Neural progenitor cell (in vitro differentiated cells): ENCODE measurements around the gene PLPP6. TPM values are rescaled to one million over a fixed set of nuclear protein-coding genes. Genes with fewer than 3 reads are reported as not detected.

Experiments
- DNase-seq: peaks from one replicate; pipeline ENCODE4 v3.0.0-alpha.2; 2016; ENCODE audit warnings: low spot score
- H2AFZ ChIP-seq: fragments of 200-600 bp; sonication (generic); replicated peaks from 2 replicates; pipeline ENCODE4 v1.6.1; 2016; ENCODE audit warnings: antibody characterized with exemption
- H3F3A ChIP-seq: fragments of 200-600 bp; sonication (generic); 2 replicates; pipeline ENCODE4 v1.6.1; 2016; ENCODE audit warnings: antibody characterized with exemption, low read depth
- H3K27ac ChIP-seq: fragments of 200-600 bp; sonication (generic); 2 replicates; pipeline ENCODE4 v1.5.1; 2016; ENCODE audit warnings: mild to moderate bottlenecking
- H3K27me3 ChIP-seq: fragments of 200-600 bp; sonication (generic); 2 replicates; pipeline ENCODE4 v1.6.1; 2016; ENCODE audit warnings: mild to moderate bottlenecking, moderate library complexity
- H3K36me3 ChIP-seq: fragments of 200-600 bp; sonication (generic); 2 replicates; pipeline ENCODE4 v1.5.1; 2016
- H3K4me1 ChIP-seq: fragments of 200-600 bp; sonication (generic); 2 replicates; pipeline ENCODE4 v1.6.1; 2016; ENCODE audit warnings: mixed run types
- H3K4me2 ChIP-seq: fragments of 200-600 bp; sonication (generic); 2 replicates; pipeline ENCODE4 v1.6.1; 2016
- H3K4me3 ChIP-seq: fragments of 200-600 bp; sonication (generic); 2 replicates; pipeline ENCODE4 v1.5.1; 2016
- H3K79me2 ChIP-seq: fragments of 200-600 bp; sonication (generic); 2 replicates; pipeline ENCODE4 v1.6.1; 2016; ENCODE audit warnings: low read depth
- H3K9ac ChIP-seq: fragments of 200-600 bp; sonication (generic); 2 replicates; pipeline ENCODE4 v1.6.1; 2016
- H3K9me3 ChIP-seq: fragments of 200-600 bp; sonication (generic); 2 replicates; pipeline ENCODE4 v1.5.1; 2016; ENCODE audit warnings: low read depth
- H4K20me1 ChIP-seq: fragments of 200-600 bp; sonication (generic); 2 replicates; pipeline ENCODE4 v1.6.1; 2016; ENCODE audit warnings: low read depth
- H3K27ac Mint-ChIP-seq: 3 replicates; pipeline ENCODE4 v1.8.0; 2021; ENCODE audit warnings: mixed read lengths
- H3K27me3 Mint-ChIP-seq: 2 replicates; pipeline ENCODE4 v1.8.0; 2022; ENCODE audit warnings: low read depth, mild to moderate bottlenecking, inconsistent platforms, moderate library complexity, mixed read lengths; ENCODE audit not compliant: insufficient read depth
- H3K36me3 Mint-ChIP-seq: 3 replicates; pipeline ENCODE4 v1.8.0; 2021; ENCODE audit warnings: mixed read lengths
- H3K4me1 Mint-ChIP-seq: 3 replicates; pipeline ENCODE4 v1.8.0; 2021; ENCODE audit warnings: mixed read lengths
- H3K4me3 Mint-ChIP-seq: 3 replicates; pipeline ENCODE4 v1.8.0; 2021; ENCODE audit warnings: mild to moderate bottlenecking, moderate library complexity, mixed read lengths
- H3K9me3 Mint-ChIP-seq: 3 replicates; pipeline ENCODE4 v1.8.0; 2020; ENCODE audit warnings: mixed read lengths
- EZH2 ChIP-seq: fragments of 200-600 bp; sonication (generic); IDR thresholded peaks from 2 replicates; pipeline ENCODE4 v1.6.1; 2017; ENCODE audit warnings: antibody characterized with exemption, mild to moderate bottlenecking, moderate library complexity
- EZH2phosphoT487 ChIP-seq: fragments of 200-600 bp; sonication (generic); IDR thresholded peaks from 2 replicates; pipeline ENCODE4 v1.6.1; 2017; ENCODE audit warnings: antibody characterized with exemption
- total RNA-seq: library from RNA; depleted of rRNA; stranded (reverse); fragments of >200 nt; gene quantifications from 2 replicates; pipeline ENCODE4 v1.2.3, GENCODE V29; 2015; ENCODE audit warnings: low replicate concordance
- TF ChIP-seq, protein P1 (sequence below): fragments of 200-600 bp; sonication (generic); IDR thresholded peaks from 2 replicates; pipeline ENCODE4 v1.5.1; 2017; ENCODE audit warnings: antibody characterized with exemption, mild to moderate bottlenecking

Gene PLPP6
- total RNA-seq, 1 donor from 2014 or later, result 11.1 TPM

DNA sequence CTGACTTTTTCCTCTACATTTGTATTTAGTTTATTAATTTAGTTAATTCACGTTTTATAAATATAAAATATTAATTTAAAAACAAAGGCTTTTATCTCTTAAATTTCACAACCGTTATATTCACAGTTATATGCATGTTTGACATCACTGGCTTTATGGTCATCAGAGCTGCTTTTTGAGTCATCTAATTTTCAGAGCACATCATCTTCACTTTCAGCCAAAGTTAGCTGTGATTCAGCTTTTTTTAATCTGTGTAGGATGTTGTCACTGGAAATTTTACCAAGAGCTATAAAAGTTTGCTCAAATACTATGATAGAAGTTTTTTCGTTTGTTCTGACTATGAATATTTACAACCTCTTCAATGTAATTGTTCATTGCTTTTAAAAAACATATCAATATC lies 29.7 kb downstream of the PLPP6 start:
- no peak overlapping the region for H3K4me3 ChIP-seq
- peaks cover 3% of the 10 kb centered on the region for H3F3A ChIP-seq
- peaks cover 30% of the 10 kb centered on the region for H3K79me2 ChIP-seq
- H3K9ac ChIP-seq, result no peak overlapping the region
- no peak for DNase-seq
- H3K4me1 ChIP-seq, result no peaks in the 10 kb centered on the region
- TF ChIP-seq EZH2 (no peak), EZH2phosphoT487 (no peak)
- TF ChIP-seq, protein P1, sequence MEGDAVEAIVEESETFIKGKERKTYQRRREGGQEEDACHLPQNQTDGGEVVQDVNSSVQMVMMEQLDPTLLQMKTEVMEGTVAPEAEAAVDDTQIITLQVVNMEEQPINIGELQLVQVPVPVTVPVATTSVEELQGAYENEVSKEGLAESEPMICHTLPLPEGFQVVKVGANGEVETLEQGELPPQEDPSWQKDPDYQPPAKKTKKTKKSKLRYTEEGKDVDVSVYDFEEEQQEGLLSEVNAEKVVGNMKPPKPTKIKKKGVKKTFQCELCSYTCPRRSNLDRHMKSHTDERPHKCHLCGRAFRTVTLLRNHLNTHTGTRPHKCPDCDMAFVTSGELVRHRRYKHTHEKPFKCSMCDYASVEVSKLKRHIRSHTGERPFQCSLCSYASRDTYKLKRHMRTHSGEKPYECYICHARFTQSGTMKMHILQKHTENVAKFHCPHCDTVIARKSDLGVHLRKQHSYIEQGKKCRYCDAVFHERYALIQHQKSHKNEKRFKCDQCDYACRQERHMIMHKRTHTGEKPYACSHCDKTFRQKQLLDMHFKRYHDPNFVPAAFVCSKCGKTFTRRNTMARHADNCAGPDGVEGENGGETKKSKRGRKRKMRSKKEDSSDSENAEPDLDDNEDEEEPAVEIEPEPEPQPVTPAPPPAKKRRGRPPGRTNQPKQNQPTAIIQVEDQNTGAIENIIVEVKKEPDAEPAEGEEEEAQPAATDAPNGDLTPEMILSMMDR, result no peak
- Mint-ChIP-seq H3K27ac (no peak overlapping the region), H3K4me3 (no peak overlapping the region), H3K36me3 (peaks cover 12% of the 10 kb centered on the region), H3K9me3 (no peaks in the 10 kb centered on the region), H3K27me3 (no peaks in the 10 kb centered on the region), H3K4me1 (no peaks in the 10 kb centered on the region)
- H2AFZ ChIP-seq, result no peak overlapping the region
- H3K9me3 ChIP-seq, result no peaks in the 10 kb centered on the region
- no peaks in the 10 kb centered on the region for H3K27me3 ChIP-seq
- no peak overlapping the region for H3K4me2 ChIP-seq
- H3K27ac ChIP-seq, result no peak overlapping the region
- H4K20me1 ChIP-seq, result peaks cover 3% of the 10 kb centered on the region
- H3K36me3 ChIP-seq, result peaks cover 6% of the 10 kb centered on the region

DNA sequence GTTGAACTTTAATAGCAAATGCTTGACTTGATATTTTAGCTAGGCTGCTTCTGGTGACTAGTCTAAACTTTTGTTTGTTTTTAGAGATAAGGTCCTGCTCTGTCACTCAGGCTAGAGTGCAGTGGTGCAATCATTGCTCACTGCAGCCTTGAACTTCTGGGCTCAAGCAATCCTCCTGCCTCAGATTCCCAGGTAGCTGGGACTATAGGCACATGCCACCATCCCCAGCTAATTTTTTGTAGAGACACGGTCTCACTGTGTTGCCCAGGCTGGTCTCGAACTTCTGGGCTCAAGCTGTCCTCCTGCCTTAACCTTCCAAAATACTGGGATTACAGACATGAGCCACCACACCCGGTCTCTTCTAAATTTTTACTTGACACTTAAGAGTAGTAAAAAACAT lies 38.0 kb downstream of the PLPP6 start:
- Histone ChIP-seq H3K4me1 (peaks cover 7% of the 10 kb centered on the region), H3K4me3 (no peak overlapping the region), H3K27me3 (no peaks in the 10 kb centered on the region), H3K79me2 (peaks cover 4% of the 10 kb centered on the region), H3K9ac (no peak overlapping the region), H3K9me3 (no peaks in the 10 kb centered on the region), H2AFZ (no peak overlapping the region), H3K27ac (no peak overlapping the region), H4K20me1 (peaks cover 3% of the 10 kb centered on the region), H3F3A (no peaks in the 10 kb centered on the region), H3K4me2 (no peak overlapping the region), H3K36me3 (peaks cover 18% of the 10 kb centered on the region)
- Mint-ChIP-seq H3K27ac (no peak overlapping the region), H3K36me3 (peaks cover 22% of the 10 kb centered on the region), H3K9me3 (no peaks in the 10 kb centered on the region), H3K4me1 (no peaks in the 10 kb centered on the region), H3K4me3 (no peak overlapping the region), H3K27me3 (no peaks in the 10 kb centered on the region)
- no peak for TF ChIP-seq EZH2
- no peak for TF ChIP-seq EZH2phosphoT487
- TF ChIP-seq, protein P1, result no peak
- DNase-seq, result no peak

DNA sequence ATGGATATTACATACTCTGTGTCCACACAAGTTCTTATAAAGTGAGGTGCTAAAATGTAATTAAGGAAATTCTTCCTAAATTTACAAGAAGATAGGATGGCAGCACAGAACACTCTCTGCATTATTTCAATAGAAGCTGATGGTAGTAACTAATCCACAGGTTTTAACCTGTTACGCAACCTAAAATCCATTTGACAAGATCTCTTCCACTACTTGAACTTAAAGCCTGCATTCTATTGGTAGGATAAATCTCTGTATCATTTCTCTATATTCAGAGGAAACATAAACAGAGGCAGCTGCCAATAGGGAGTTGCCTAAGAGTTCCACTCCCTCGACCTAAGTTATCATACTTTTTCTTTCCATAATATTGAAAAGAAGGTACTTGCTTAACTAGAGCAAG lies 38.8 kb downstream of the PLPP6 start:
- peaks cover 18% of the 10 kb centered on the region for H3K36me3 ChIP-seq
- peaks cover 3% of the 10 kb centered on the region for H4K20me1 ChIP-seq
- H3K79me2 ChIP-seq, result peaks cover 4% of the 10 kb centered on the region
- Mint-ChIP-seq H3K27ac (no peak overlapping the region), H3K4me1 (no peaks in the 10 kb centered on the region), H3K36me3 (peaks cover 23% of the 10 kb centered on the region), H3K4me3 (no peak overlapping the region), H3K9me3 (no peaks in the 10 kb centered on the region), H3K27me3 (no peaks in the 10 kb centered on the region)
- no peak overlapping the region for H2AFZ ChIP-seq
- H3K9ac ChIP-seq, result no peak overlapping the region
- H3K4me3 ChIP-seq, result no peak overlapping the region
- no peaks in the 10 kb centered on the region for H3K9me3 ChIP-seq
- peaks cover 9% of the 10 kb centered on the region for H3K4me1 ChIP-seq
- no peak overlapping the region for H3K27ac ChIP-seq
- DNase-seq, result no peak
- TF ChIP-seq, protein P1, result no peak
- TF ChIP-seq EZH2 (no peak), EZH2phosphoT487 (no peak)
- no peaks in the 10 kb centered on the region for H3F3A ChIP-seq
- no peaks in the 10 kb centered on the region for H3K27me3 ChIP-seq
- H3K4me2 ChIP-seq, result no peak overlapping the region
